GM19099 (cell line): ENCODE data around the gene SPATA1.

Experiments used
- POLR2A ChIP-seq: IDR thresholded peaks from 3 replicates; pipeline ENCODE4 v1.6.1; 2011; ENCODE audit warnings: low read depth; ENCODE audit not compliant: insufficient read length; ENCODE audit errors: extremely low read depth

SPATA1 gene

DNA sequence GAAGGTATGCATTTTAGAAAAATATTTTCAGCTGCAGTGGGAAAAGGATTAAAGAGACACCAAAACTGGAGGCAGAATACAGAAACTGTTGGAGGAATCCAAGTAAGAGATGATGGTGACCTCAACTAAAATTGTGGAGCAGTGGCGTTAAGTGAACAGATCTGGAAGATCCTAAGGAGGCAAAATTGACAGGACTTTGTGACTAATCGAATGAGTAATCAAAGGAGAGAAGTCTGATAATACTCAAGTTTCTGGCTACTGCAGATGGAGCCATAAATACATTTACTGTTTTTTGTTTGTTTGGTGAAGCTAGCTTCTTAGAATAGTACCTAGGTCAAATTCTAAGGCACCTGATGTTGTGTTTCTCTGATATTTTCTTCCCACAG is 65.0 kb downstream of the SPATA1 start:
- no peak for TF ChIP-seq POLR2A

DNA sequence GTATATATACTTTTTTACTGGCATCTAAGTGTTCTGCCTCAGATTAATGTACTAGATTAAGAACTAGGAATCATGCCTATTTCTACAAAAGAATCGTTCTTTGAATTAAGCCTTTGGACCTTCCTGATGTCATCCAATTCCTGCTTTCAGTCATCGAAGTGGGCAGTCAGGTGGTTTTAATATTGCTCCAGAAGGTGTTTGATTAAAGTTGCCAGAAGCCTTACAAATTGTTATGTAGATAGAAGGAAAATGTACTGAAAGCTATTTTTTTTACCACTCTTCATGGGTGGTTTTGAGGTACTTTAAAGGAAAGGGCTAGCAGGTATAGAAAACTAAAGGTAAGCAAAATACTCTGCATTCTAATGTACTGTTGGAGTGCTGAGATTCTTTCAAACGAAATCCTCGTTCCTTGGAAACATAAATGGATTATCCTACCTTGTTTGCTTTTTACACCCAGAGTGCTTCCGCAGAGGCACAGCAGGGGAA is 67.3 kb downstream of the SPATA1 start:
- TF ChIP-seq POLR2A, result no peak

DNA sequence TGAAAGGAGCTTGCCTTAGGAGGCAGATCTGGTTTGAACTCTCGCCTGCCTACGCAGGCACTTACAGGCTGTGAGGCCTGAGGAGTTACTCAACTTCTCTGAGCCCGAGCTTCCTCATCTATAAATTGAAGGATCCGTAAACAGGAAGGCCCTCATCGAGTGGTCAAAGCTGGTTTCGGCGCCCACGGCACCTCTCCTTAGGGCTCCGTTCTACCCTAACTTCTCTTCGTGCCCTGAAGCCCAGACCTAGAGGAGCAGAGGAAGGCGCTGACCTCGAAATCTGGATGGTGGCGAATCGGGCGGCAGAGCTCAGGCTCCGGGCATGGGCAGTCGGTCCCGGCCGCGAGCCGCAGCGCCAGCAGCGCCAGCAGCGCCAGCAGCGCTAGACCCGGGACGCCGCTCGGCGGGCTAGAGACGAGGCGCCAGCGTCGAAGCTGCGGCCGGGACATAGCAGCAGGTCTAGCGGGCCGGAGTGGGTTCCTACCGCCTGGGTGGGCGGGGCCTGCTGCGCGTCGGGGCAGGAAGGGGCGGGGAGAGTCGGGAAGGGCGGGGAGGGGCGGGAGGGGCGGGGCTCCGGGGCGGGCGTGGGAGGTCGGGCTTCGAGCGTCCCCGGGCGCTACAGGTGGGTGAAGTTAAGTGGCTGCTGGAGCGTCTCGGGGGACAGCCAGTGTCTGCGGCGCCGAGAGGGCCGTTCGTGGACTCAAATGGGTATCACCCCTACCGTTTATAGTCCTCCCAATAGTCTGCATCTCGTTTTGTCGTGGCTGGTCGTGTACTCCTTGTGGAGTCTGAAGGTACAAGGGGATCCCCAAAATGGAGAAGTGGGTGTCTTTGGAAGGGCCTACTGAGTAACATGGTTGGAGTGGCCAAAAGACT is 68.0 kb downstream of the SPATA1 start, which contains the start of gene CTBS:
Gene CTBS (minus strand): TSS at position 474 of the 876 bp plus-strand sequence. CDS start 25 bp downstream, at position 449.
- peak; percentile 98 for TF ChIP-seq POLR2A

DNA sequence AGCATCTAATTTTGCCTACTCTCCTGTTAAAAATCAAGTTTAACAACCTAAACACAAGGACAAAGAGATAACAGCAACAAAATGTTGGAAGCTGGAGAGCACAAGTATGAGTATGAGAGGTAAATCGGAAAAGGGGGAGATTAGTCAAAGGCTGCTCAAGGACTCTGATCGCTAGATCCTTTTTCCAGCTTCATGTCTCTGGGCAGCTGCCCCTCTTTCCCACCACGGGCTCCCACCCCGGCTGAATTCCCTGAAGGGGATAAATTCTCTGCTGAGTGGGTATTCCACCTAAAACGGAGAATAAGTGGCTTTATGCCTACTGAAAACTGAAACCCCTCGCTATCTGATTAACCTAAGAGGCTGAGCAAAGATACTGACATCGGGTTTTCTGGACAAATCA is 68.8 kb downstream of the SPATA1 start:
- TF ChIP-seq POLR2A, result no peak

DNA sequence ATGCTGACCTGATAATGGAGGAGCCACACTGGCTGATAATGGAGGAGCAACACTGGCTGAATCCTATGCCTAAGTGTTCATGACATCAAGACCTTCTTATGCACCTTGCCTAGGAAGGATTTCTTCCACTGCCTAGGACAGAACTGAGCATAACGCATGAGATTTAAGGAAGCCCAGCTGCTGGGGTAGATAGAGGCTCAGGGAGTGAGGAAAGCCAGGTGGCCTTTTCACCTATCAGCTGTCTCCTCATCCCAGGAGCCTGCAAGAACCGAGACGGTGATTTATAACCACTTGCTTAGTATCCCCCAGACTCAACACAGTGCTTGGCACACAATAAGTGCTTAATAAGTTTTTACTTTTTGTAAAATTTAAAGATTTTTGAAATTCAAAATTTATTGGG is 75.5 kb downstream of the SPATA1 start:
- no peak for TF ChIP-seq POLR2A

DNA sequence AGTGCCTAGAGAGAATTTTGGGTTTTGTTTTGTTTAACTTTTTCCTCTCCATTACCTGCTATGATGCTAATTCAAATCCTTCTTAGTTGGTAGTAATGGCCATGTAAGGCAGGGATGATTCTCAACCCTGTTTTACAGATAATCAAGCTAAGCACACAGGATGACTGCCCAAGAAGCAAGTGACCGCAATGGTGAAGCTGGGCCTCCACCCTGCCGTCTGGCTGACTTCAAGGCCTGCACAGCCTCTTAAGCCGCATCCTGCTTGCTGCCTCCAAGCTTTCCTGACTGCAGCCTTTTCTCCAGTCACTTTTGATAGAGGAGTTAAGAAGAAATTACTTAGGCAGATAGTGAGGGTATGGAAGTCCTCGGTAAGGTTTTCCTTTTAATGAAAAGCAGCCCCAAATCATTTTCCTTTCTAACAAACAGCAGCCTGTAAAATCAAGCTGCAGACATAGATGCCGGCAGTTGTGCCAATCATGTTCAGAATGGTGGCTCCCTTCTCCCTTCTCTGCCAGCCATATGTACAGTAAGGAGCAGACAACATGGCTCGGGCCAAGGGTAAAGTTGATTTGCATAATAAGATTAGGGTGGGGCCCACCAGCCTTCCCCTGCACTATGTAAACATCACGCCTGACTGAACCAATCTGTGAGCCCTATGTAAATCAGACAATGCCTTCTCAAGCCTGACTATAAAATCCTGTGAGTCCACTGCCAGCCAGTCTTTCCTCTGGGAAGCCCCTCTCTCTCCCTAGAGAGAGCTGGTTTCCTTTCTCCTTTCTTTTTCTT is 76.8 kb downstream of the SPATA1 start:
- no peak for TF ChIP-seq POLR2A

DNA sequence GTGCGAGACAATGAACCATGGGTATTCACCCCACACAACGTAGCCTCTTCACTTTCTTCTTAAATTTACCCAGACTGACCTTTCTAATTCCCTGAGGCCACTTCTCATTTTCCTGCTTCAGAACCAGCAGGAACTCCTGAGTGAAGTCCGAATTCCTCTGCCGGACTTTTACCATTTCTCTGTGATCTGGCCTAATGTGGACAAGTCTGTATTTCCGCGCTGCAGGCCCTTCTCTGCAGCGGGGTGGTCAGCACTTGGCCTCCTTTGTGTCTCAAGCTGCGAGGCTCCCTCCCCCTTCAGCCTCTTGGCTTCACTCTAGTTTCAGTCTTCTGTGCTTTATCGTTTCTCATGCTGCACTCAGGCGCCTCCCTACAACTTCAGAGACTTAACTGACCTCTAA is 77.5 kb downstream of the SPATA1 start:
- TF ChIP-seq POLR2A, result no peak

DNA sequence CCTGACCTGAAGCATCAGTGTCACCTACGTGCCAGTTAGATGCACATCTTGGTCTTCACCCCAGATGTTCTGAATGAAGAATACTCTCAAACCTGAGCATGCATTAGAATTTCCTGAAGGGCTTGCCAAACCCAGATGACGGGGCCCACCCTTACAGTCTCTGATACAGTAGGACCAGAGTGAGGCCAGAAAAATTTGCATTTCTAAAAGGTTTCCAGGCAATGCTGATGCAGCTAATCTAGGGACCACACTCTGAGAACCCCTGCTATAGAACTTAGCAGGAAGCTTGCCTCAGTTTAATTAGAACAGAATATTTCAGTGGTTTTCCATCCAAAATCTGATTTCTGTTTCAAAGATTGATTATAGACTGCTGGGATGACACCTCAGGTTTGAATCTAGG is 77.9 kb downstream of the SPATA1 start:
- TF ChIP-seq POLR2A, result no peak

DNA sequence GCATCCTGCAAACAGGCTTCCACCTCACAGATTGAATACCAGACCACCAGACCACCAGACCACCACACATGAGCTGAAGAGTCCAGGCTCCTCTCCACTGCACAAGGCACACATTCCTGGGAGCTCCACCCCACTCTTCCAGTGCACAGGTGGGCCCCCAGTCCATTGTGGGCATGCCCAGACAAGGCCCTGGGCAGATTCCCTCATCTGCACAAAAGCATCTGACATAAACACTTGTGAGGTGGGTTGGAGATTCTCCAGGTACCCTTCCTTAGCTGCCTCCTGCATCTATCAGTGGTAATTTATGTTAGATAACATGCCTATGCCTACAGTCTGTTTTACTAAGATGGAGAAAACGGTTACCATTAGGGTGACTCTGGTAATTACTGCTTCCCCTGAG is 79.6 kb downstream of the SPATA1 start:
- TF ChIP-seq POLR2A, result no peak

DNA sequence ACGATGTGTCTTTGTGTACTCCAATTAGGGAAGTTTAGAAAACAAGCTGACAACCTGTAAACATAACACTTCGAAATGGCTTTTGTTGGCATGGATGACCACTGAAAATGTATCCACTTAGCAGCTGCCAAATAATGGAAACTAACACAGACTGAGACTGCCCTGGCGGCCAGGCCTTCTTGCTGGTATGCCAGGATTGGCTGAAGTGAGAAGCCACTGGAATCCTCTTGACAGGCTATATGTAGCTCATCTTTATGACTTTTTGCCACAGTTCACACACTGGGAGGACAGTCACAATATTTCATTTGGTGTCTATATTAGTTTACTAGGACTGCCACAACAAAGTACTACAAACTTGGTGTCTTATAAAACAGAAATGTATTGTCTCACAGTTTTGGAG is 80.9 kb downstream of the SPATA1 start:
- no peak for TF ChIP-seq POLR2A

DNA sequence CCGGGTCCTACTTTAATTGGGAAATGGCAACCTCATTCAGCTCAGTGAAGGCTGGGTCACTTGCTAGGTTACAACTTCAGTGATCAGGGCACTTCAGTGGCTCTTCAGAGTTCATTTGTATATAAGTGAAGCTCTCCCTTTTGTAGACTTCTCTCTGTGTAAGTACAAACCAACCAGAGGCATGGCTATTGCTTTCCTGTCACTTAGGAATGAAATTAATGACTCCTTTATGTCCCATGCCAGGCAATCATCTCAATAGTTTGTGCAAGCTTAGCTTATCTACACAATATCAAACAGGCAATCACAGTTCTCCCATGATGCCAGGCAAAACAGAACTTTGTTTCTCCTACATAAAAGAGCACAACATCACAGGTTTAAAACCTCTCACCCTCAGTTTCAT is 90.8 kb downstream of the SPATA1 start:
- no peak for TF ChIP-seq POLR2A

DNA sequence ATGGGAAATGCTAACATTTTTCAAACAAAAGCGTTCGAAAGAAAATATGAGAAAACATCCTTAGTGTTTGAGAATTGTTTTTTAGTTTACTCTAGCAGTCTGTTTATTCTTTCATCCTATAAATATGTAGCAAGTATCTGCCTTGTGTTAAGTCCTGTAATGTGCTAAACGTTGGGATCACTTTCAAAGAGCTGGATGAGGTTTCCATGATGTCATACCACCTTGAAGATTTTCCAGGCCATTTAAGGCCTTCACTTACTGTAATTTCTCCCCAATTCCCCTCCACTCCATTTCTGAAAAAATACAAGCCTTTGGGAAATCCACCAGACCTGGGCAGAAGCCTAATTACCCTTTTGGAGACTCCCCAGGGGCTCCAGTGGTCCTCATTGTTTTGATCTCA is 92.2 kb downstream of the SPATA1 start:
- TF ChIP-seq POLR2A, result no peak

DNA sequence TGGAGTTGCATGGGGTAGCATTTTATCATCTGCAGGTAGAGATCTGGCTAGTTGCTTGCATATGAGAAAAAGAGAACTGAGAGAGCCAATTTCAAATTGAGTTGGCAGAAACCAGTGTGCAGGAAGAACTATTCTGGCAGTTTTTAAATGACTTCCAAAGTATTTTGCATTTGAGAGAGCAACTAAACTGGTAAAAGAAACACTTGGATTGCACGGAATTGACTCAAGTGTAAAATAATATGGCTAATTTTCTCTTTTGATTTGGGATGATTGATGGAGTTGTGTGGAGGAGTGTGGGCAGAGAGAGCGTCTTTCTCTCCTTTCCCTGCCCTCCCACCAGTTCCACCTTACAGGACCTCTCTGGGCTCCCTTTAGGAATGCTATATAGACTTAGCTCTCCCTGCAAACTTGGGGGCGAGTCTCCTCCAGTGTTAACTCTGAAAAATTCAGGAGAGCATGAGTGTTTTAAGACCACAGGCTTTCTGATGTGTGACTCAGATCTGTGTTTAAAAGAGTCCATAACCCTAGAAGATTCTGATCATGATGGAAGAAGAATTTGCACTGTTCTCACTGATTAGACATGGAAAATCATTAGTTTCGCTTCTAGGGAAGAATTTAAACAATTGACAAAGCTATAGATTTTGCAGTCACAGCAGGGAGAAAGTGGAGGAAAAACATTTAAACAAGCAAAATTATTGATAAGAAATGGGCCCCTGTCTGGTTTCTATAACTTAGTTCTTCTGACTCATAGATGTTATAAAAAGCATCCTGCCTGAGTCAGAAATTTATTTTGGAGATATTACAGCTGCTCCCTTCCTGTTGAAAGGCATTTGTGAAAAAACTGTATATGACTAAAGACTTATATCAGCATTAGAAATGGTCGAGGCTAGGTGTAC is 92.9 kb downstream of the SPATA1 start:
- TF ChIP-seq POLR2A, result no peak

DNA sequence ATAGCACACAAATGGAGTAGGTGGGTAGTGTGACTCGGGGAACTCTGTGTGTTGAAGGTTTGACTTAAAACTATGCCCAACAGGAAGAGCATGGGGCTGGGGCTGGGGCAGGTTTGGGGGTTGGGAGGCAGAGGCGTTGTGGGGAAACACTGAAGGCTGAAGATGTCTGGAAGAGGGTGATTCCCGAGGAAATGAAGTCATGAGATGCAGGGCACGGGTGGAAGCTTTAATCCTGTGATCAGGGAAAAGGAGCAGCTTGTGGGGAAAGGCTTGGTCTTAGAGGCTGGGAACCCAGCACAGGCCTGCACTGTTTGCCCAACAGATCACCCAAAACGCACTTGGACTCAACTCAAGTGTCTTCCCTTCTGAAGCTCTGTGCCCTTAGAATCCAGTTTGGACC is 94.6 kb downstream of the SPATA1 start:
- TF ChIP-seq POLR2A, result no peak

DNA sequence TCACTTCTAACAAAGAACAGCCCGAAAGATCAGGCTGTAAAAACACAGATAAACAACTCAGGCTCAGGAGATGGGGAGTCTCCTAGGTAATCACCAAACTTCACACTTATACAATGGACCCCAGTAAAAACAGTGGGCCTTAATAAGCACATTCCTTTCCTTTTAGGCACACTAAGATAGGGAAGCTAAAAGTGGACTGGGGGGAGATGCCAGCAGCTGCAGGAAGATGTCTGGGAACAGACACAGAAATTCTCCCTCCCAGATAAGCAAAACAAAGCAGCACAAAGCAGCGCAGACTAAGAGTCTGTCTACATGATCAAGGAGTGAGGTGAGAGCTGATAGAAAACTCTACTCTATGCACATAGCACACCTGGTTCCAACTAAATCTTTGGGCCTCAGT is 97.0 kb downstream of the SPATA1 start:
- TF ChIP-seq POLR2A, result no peak
